ENCODE results near the gene ATP5PD. TPM values are rescaled to one million over a fixed set of nuclear protein-coding genes. Genes with fewer than 3 reads are reported as not detected.

The ATP5PD gene
- total and polyA plus RNA-seq, 2 of the 13 experiments (the other 11 are each of a cell fraction or from before 2014, with no cell fraction given) = 158 to 428 TPM

DNA sequence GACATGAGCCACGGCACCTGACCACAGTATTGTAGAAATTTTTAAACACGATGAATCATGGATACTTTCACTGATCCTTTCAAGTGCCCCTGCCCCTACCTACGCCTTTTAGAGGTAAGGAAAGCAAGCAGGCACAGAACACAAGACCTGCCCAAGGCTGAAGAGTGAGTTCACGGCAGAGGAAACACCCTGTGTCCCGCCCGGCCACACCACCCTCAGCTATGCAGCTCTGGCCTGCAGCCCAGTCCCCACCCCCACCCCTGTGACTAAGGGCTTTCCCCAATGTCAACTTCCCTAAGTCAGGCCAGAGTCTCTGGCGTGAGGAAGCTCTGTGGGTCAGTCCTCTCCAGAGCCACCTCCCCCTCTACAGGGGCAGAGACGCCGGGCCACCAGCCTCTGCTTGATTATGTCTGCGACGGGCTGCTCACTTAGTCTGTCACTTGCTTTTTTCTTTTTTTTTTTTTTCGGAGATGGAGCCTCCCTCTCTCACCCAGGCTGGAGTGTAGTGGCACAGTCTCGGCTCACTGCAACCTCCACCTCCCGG is 49.4 kb upstream of the ATP5PD start (continued):
- TF ChIP-seq, protein P1, sequence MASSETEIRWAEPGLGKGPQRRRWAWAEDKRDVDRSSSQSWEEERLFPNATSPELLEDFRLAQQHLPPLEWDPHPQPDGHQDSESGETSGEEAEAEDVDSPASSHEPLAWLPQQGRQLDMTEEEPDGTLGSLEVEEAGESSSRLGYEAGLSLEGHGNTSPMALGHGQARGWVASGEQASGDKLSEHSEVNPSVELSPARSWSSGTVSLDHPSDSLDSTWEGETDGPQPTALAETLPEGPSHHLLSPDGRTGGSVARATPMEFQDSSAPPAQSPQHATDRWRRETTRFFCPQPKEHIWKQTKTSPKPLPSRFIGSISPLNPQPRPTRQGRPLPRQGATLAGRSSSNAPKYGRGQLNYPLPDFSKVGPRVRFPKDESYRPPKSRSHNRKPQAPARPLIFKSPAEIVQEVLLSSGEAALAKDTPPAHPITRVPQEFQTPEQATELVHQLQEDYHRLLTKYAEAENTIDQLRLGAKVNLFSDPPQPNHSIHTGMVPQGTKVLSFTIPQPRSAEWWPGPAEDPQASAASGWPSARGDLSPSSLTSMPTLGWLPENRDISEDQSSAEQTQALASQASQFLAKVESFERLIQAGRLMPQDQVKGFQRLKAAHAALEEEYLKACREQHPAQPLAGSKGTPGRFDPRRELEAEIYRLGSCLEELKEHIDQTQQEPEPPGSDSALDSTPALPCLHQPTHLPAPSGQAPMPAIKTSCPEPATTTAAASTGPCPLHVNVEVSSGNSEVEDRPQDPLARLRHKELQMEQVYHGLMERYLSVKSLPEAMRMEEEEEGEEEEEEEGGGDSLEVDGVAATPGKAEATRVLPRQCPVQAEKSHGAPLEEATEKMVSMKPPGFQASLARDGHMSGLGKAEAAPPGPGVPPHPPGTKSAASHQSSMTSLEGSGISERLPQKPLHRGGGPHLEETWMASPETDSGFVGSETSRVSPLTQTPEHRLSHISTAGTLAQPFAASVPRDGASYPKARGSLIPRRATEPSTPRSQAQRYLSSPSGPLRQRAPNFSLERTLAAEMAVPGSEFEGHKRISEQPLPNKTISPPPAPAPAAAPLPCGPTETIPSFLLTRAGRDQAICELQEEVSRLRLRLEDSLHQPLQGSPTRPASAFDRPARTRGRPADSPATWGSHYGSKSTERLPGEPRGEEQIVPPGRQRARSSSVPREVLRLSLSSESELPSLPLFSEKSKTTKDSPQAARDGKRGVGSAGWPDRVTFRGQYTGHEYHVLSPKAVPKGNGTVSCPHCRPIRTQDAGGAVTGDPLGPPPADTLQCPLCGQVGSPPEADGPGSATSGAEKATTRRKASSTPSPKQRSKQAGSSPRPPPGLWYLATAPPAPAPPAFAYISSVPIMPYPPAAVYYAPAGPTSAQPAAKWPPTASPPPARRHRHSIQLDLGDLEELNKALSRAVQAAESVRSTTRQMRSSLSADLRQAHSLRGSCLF (CRISPR knock-in tag; IDR thresholded peaks at IDR 0.05; ENCODE audit: borderline replicate concordance) = no peak
- TF ChIP-seq, protein P2, sequence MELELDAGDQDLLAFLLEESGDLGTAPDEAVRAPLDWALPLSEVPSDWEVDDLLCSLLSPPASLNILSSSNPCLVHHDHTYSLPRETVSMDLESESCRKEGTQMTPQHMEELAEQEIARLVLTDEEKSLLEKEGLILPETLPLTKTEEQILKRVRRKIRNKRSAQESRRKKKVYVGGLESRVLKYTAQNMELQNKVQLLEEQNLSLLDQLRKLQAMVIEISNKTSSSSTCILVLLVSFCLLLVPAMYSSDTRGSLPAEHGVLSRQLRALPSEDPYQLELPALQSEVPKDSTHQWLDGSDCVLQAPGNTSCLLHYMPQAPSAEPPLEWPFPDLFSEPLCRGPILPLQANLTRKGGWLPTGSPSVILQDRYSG (CRISPR knock-in tag; IDR thresholded peaks at IDR 0.05) = no peak
- no peak for TF ChIP-seq ZNF703 (CRISPR knock-in tag; IDR thresholded peaks at IDR 0.05; ENCODE audit: borderline replicate concordance)
- peak; percentile 81 for TF ChIP-seq FOXA3 (CRISPR knock-in tag; IDR thresholded peaks at IDR 0.05)
- TF ChIP-seq ZNF678 (CRISPR knock-in tag; IDR thresholded peaks at IDR 0.05) = no peak
- TF ChIP-seq, protein P3, sequence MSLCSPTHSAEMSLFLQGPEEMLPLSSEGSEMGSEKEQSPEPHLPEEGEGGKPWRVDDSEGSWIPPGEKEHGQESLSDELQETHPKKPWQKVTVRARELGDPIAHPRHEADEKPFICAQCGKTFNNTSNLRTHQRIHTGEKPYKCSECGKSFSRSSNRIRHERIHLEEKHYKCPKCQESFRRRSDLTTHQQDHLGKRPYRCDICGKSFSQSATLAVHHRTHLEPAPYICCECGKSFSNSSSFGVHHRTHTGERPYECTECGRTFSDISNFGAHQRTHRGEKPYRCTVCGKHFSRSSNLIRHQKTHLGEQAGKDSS (CRISPR knock-in tag; IDR thresholded peaks at IDR 0.05; ENCODE audit: borderline replicate concordance, low read depth) = no peak
- no peak for TF ChIP-seq POLR2AphosphoS2 (IDR thresholded peaks at IDR 0.05; ENCODE audit: low read depth, low read length)
- TF ChIP-seq ZNF3 (CRISPR knock-in tag; IDR thresholded peaks at IDR 0.05) = no peak
- TF ChIP-seq NFIC (IDR thresholded peaks at IDR 0.05; ENCODE audit: low read length) = peak; percentile 70; the same call in 1 of the 2 replicates
- peak; percentile 41 to 59; a peak in 3 of 4 replicates for TF ChIP-seq MAFK (conservative IDR thresholded peaks at IDR 0.05 in 1 of 2, IDR thresholded peaks at IDR 0.05 in 1 of 2; ENCODE audit: low read length in 2 of 2)
- no peak for TF ChIP-seq MAFG (CRISPR knock-in tag; IDR thresholded peaks at IDR 0.05)
- no peak for TF ChIP-seq PHF5A (CRISPR knock-in tag; IDR thresholded peaks at IDR 0.05; ENCODE audit: low read depth, unreplicated experiment)
- peak; percentile 72 for TF ChIP-seq PITX1 (CRISPR knock-in tag; IDR thresholded peaks at IDR 0.05)
- TF ChIP-seq ZNF773 (CRISPR knock-in tag; IDR thresholded peaks at IDR 0.05; ENCODE audit: borderline replicate concordance) = no peak
- no peak for TF ChIP-seq MEIS1 (CRISPR knock-in tag; IDR thresholded peaks at IDR 0.05; ENCODE audit: borderline replicate concordance)
- no peak for TF ChIP-seq KLF6 (CRISPR knock-in tag; IDR thresholded peaks at IDR 0.05)
- no peak for TF ChIP-seq CREB1 (IDR thresholded peaks at IDR 0.05)
- TF ChIP-seq CREB1 (CRISPR knock-in tag; IDR thresholded peaks at IDR 0.05) = no peak; the same call in 1 of the 2 replicates
- TF ChIP-seq, protein P4, sequence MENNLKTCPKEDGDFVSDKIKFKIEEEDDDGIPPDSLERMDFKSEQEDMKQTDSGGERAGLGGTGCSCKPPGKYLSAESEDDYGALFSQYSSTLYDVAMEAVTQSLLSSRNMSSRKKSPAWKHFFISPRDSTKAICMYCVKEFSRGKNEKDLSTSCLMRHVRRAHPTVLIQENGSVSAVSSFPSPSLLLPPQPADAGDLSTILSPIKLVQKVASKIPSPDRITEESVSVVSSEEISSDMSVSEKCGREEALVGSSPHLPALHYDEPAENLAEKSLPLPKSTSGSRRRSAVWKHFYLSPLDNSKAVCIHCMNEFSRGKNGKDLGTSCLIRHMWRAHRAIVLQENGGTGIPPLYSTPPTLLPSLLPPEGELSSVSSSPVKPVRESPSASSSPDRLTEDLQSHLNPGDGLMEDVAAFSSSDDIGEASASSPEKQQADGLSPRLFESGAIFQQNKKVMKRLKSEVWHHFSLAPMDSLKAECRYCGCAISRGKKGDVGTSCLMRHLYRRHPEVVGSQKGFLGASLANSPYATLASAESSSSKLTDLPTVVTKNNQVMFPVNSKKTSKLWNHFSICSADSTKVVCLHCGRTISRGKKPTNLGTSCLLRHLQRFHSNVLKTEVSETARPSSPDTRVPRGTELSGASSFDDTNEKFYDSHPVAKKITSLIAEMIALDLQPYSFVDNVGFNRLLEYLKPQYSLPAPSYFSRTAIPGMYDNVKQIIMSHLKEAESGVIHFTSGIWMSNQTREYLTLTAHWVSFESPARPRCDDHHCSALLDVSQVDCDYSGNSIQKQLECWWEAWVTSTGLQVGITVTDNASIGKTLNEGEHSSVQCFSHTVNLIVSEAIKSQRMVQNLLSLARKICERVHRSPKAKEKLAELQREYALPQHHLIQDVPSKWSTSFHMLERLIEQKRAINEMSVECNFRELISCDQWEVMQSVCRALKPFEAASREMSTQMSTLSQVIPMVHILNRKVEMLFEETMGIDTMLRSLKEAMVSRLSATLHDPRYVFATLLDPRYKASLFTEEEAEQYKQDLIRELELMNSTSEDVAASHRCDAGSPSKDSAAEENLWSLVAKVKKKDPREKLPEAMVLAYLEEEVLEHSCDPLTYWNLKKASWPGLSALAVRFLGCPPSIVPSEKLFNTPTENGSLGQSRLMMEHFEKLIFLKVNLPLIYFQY (CRISPR knock-in tag; IDR thresholded peaks at IDR 0.05; ENCODE audit: borderline replicate concordance) = no peak
- TF ChIP-seq SRF (IDR thresholded peaks at IDR 0.05; ENCODE audit: low read depth, low read length) = no peak
- 0 out of 2 replicates have a peak, but pooled peaks have one; percentile 22 for TF ChIP-seq DNMT3B (CRISPR knock-in tag; conservative IDR thresholded peaks at IDR 0.05)
